Femur (tissue), 1 donor: ENCODE data around the gene YIF1A.
A peak's percentile ranks its signal among the peaks of the same experiment; 100 is the strongest.

Experiments
- DNase-seq: peaks from one replicate; pipeline ENCODE4 v3.0.0-alpha.2; 2017

The YIF1A gene

GRCh38 chr11:66288671-66289547 is at the start of gene YIF1A:
TSS of gene YIF1A (minus strand) at chr11:66289143. CDS start at chr11:66288985, 158 bp downstream.
- DNase-seq = peak; percentile 100

- DNase-seq = no peak
Observed at GRCh38 chr11:66337103-66337899, 48.4 kb upstream of the YIF1A start.

GRCh38 chr11:66336234-66337102 is 47.5 kb upstream of the YIF1A start, which contains the start of gene RIN1:
TSS of gene RIN1 (minus strand) at chr11:66336434. CDS start at chr11:66336402, 32 bp downstream.
- DNase-seq = peak; percentile 77

GRCh38 chr11:66335531-66336233 is 46.7 kb upstream of the YIF1A start:
- peak; percentile 64 for DNase-seq

GRCh38 chr11:66334605-66335442 is 45.9 kb upstream of the YIF1A start:
- no peak for DNase-seq

GRCh38 chr11:66333896-66334604 is 45.1 kb upstream of the YIF1A start:
- DNase-seq = no peak

GRCh38 chr11:66333220-66333877 is 44.4 kb upstream of the YIF1A start:
- DNase-seq = no peak

GRCh38 chr11:66332371-66333219 is 43.7 kb upstream of the YIF1A start:
- no peak for DNase-seq

GRCh38 chr11:66331542-66332370 is 42.8 kb upstream of the YIF1A start:
- no peak for DNase-seq

GRCh38 chr11:66330931-66331330 is 42.0 kb upstream of the YIF1A start:
- DNase-seq = no peak

GRCh38 chr11:66329165-66329673 is 40.3 kb upstream of the YIF1A start:
- no peak for DNase-seq

GRCh38 chr11:66328302-66329144 is 39.6 kb upstream of the YIF1A start:
- peak; percentile 85 for DNase-seq

- no peak for DNase-seq
Observed at GRCh38 chr11:66328031-66328301, 39.0 kb upstream of the YIF1A start.

- DNase-seq = no peak
Observed at GRCh38 chr11:66327171-66328030, 38.5 kb upstream of the YIF1A start.

- DNase-seq = peak; percentile 70
Observed at GRCh38 chr11:66326261-66327111, 37.5 kb upstream of the YIF1A start.
